ENCODE measurements around the gene THBS2. TPM values are rescaled to one million over a fixed set of nuclear protein-coding genes. Genes with fewer than 3 reads are reported as not detected.

THBS2 gene
- total and polyA plus RNA-seq, 4 experiments from 2014 or later, result 0.09 to 0.14 TPM; not detected in 2

DNA sequence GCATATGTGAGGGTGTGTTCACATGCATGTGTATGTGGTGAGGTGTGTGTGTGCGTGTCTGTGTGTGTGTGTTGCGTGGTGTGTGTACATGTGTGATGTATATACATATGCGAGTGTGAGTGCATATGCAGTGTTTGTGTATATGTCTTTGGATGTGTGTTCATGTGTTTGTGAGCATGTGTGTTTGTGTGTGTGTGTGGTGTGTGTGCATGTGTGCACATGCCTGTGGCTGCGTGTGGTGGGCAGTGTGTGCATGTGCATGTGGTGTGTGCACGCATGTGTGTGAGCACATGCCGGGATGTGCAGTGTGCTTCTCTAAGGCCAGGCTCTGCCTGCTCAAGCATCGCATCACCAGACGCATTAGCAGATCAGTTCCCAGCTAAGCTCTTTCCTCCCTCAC lies 5.7 kb downstream of the THBS2 start:
- intact Hi-C loops (cut with micrococcal nuclease), result no loop called here
- peaks cover 4 to 10% (median 7%) of the 10 kb centered on the region in 4 donors for H3K4me1 Mint-ChIP-seq
- Histone ChIP-seq H3K4me1 (ENCODE audit: insufficient read depth, low read length) (peaks cover 7% of the 10 kb centered on the region), H3K36me3 (ENCODE audit: insufficient read depth, low read length) (no peaks in the 10 kb centered on the region), H3K4me3 (ENCODE audit: low read length in 2 of 2) (no peak overlapping the region), H3K9me3 (ENCODE audit: control insufficient read depth in 1 of 2, low read length in 2 of 2) (no peaks in the 10 kb centered on the region), H3K27ac (ENCODE audit: low read depth, low read length) (no peak overlapping the region), H3K27me3 (ENCODE audit: insufficient read depth, low read length) (peaks cover 14% of the 10 kb centered on the region)
- no peaks in the 10 kb centered on the region for H3K36me3 Mint-ChIP-seq
- ChIA-PET CTCF (ENCODE audit: partially characterized antibody) (no interaction called here), POLR2A (ENCODE audit: partially characterized antibody) (no interaction called here)
- DNase-seq, result no peak
- H3K27ac Mint-ChIP-seq, result no peak overlapping the region
- H3K27me3 Mint-ChIP-seq, result peaks cover 20 to 23% of the 10 kb centered on the region in 2 donors
- no peaks in the 10 kb centered on the region for H3K9me3 Mint-ChIP-seq
- H3K4me3 Mint-ChIP-seq, result no peak overlapping the region

DNA sequence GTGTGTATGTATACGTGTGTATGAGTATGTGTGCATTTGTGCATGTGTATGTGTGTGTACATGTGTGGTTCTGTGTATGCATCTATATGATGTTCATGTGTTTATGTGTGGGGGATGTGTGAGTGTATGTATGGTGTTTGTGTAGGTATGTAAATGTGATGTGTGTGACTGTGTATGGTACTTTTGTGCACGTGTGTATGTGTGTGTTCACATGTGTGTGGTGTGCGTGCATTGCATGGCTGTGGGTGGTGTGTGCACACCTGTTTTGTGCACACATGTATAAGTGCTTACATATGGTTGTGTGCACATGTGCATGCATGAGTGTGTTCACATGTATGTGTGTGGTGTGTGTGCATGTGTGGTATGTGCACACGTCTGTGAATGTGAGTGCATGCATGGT lies 6.2 kb downstream of the THBS2 start:
- H3K4me3 ChIP-seq (ENCODE audit: low read length in 2 of 2), result no peak overlapping the region
- POLR2A ChIA-PET (ENCODE audit: partially characterized antibody), result no interaction called here

DNA sequence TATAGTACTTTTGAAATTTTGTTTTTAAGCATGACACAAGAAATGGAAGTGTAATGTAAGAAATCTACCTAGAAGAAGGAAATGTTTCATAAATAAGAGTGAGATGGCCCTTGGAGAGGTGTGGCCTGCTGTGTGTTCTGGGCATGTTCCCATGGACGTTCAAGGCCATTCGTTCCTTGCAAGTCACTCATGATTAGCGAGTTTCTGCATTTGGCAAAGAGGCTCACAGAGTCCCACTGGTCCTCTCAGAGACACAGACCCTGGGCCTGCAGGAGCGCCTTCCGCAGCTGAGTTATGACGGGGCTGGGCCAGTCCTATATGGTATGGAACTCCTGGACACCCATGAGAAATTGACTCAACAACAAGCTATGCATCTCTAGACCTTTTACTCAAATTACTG lies 7.2 kb downstream of the THBS2 start:
- Mint-ChIP-seq H3K4me1 (peaks cover 0 to 1% (median under 1%) of the 10 kb centered on the region in 4 donors), H3K27ac (no peak overlapping the region)
- CTCF ChIA-PET (ENCODE audit: partially characterized antibody), result no interaction called here

More for the DNA sequence above, 6.2 kb downstream of the THBS2 start:
- CTCF ChIA-PET (ENCODE audit: partially characterized antibody), result no interaction called here
- H3K4me1 ChIP-seq (ENCODE audit: insufficient read depth, low read length), result peaks cover 3% of the 10 kb centered on the region
- H3K27ac ChIP-seq (ENCODE audit: low read depth, low read length), result no peak overlapping the region
- no peaks in the 10 kb centered on the region for H3K36me3 Mint-ChIP-seq
- DNase-seq, result no peak
- intact Hi-C loops (cut with micrococcal nuclease), result no loop called here
- H3K9me3 Mint-ChIP-seq, result no peaks in the 10 kb centered on the region
- H3K27me3 Mint-ChIP-seq, result peaks cover 14 to 20% of the 10 kb centered on the region in 2 donors
- H3K9me3 ChIP-seq (ENCODE audit: control insufficient read depth in 1 of 2, low read length in 2 of 2), result no peaks in the 10 kb centered on the region
- H3K27ac Mint-ChIP-seq, result no peak overlapping the region
- H3K36me3 ChIP-seq (ENCODE audit: insufficient read depth, low read length), result no peaks in the 10 kb centered on the region
- peaks cover 2 to 4% (median 4%) of the 10 kb centered on the region in 4 donors for H3K4me1 Mint-ChIP-seq
- peaks cover 8% of the 10 kb centered on the region for H3K27me3 ChIP-seq (ENCODE audit: insufficient read depth, low read length)
- H3K4me3 Mint-ChIP-seq, result no peak overlapping the region

DNA sequence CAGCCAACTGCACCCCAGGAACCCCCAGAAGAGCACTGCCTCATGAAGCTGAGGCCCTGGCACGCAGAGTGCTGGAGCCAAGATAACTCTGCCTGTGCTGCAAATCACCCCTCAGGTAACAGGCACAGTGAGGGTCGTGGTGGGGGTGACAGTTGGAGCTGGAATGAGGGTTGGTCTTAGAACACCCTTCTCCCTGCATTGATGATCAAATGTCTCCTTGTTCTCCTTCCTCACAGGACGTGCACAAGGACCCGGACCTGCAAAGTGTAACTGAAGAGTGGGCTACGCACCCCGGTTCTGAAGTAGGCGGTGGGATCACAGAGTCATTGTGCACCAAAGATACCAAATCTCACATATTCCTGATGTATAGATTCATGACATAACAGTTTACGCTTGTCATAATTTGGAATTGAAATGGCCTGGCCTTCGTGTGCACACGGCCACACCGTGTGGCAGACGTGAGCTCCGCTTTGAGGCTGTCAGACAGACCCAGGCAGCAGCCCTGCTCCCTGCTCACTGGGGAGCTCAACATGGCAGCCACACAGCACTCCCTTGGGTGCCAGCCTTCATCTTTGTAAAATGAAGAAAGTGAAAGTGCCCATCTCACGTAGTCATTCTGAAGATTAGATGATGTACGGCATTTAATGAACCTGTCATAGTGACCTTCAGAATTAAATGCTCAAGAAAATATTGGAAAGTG lies 8.8 kb downstream of the THBS2 start:
- Histone ChIP-seq H3K36me3 (ENCODE audit: insufficient read depth, low read length) (no peaks in the 10 kb centered on the region), H3K27ac (ENCODE audit: low read depth, low read length) (no peak overlapping the region), H3K9me3 (ENCODE audit: control insufficient read depth in 1 of 2, low read length in 2 of 2) (no peaks in the 10 kb centered on the region), H3K4me1 (ENCODE audit: insufficient read depth, low read length) (no peaks in the 10 kb centered on the region), H3K27me3 (ENCODE audit: insufficient read depth, low read length) (no peaks in the 10 kb centered on the region), H3K4me3 (ENCODE audit: low read length in 2 of 2) (no peak overlapping the region)
- DNase-seq, result no peak
- no peak overlapping the region for H3K27ac Mint-ChIP-seq
- no peaks in the 10 kb centered on the region for H3K9me3 Mint-ChIP-seq
- H3K27me3 Mint-ChIP-seq, result no peaks in the 10 kb centered on the region
- peaks cover 0 to 1% (median 0%) of the 10 kb centered on the region in 4 donors for H3K4me1 Mint-ChIP-seq
- no peak overlapping the region for H3K4me3 Mint-ChIP-seq
- CTCF ChIA-PET (ENCODE audit: partially characterized antibody), result no interaction called here
- intact Hi-C loops (cut with micrococcal nuclease), result no loop called here
- no peaks in the 10 kb centered on the region for H3K36me3 Mint-ChIP-seq
- POLR2A ChIA-PET (ENCODE audit: partially characterized antibody), result no interaction called here

More for the DNA sequence above, 7.2 kb downstream of the THBS2 start:
- Mint-ChIP-seq H3K9me3 (no peaks in the 10 kb centered on the region), H3K4me3 (no peak overlapping the region), H3K27me3 (peaks cover 7 to 12% of the 10 kb centered on the region in 2 donors), H3K36me3 (no peaks in the 10 kb centered on the region)
- Histone ChIP-seq H3K4me1 (ENCODE audit: insufficient read depth, low read length) (no peaks in the 10 kb centered on the region), H3K36me3 (ENCODE audit: insufficient read depth, low read length) (no peaks in the 10 kb centered on the region), H3K9me3 (ENCODE audit: control insufficient read depth in 1 of 2, low read length in 2 of 2) (no peaks in the 10 kb centered on the region), H3K4me3 (ENCODE audit: low read length in 2 of 2) (no peak overlapping the region), H3K27me3 (ENCODE audit: insufficient read depth, low read length) (peaks cover 3% of the 10 kb centered on the region), H3K27ac (ENCODE audit: low read depth, low read length) (no peak overlapping the region)
- intact Hi-C loops (cut with micrococcal nuclease), result no loop called here
- no peak for DNase-seq
- POLR2A ChIA-PET (ENCODE audit: partially characterized antibody), result no interaction called here

DNA sequence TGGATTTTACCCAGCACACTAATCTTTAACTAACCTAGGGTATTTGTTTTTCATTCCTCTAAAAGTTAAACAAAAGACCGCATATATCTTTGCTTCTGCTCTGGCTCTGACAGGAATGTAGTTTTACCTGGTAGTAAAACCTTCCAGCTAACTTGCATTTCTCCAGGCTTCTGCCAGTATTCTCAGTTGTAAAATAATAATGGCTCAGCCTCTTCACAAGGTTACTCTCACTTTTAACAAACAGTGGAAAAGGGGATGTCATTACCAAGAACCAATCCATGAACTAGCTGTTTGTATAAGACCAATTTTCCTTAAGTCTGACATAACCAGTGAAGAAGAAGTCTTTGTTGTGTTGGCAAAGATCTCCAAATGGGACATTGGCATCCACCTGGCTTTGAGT lies 10.0 kb downstream of the THBS2 start:
- Mint-ChIP-seq H3K27me3 (peaks cover 0 to 3% of the 10 kb centered on the region in 2 donors), H3K4me1 (peaks cover 0 to 1% (median 0%) of the 10 kb centered on the region in 4 donors), H3K4me3 (no peak overlapping the region), H3K27ac (peak overlapping the region in 2 of 7 donors; percentile 35 to 43), H3K36me3 (no peaks in the 10 kb centered on the region), H3K9me3 (no peaks in the 10 kb centered on the region)
- Histone ChIP-seq H3K9me3 (ENCODE audit: control insufficient read depth in 1 of 2, low read length in 2 of 2) (no peaks in the 10 kb centered on the region), H3K4me3 (ENCODE audit: low read length in 2 of 2) (no peak overlapping the region), H3K36me3 (ENCODE audit: insufficient read depth, low read length) (no peaks in the 10 kb centered on the region), H3K4me1 (ENCODE audit: insufficient read depth, low read length) (no peaks in the 10 kb centered on the region), H3K27me3 (ENCODE audit: insufficient read depth, low read length) (no peaks in the 10 kb centered on the region), H3K27ac (ENCODE audit: low read depth, low read length) (no peak overlapping the region)
- intact Hi-C loops (cut with micrococcal nuclease), result no loop called here
- no peak for DNase-seq
- ChIA-PET CTCF (ENCODE audit: partially characterized antibody) (no interaction called here), POLR2A (ENCODE audit: partially characterized antibody) (no interaction called here)

DNA sequence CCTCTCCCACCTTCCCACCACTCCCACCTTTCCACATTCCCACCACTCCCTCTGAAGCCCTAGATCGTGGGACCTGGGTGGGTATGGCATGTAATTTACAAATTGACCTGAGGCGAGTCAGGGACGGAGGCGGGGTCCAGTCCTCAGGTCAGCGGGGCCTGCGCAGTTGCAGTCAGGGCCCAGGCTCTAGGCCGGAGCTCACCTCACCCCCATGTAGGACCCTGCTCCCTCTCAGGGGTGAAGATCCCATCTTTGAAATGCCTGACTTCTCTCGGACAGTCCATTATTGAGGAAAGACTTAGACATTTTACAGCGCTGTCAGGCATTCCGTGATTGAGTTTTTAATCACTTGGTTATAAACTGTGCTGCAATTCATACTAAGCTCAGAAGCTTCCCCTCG lies 10.5 kb downstream of the THBS2 start:
- Histone ChIP-seq H3K4me3 (ENCODE audit: low read length in 2 of 2) (no peak overlapping the region), H3K9me3 (ENCODE audit: control insufficient read depth in 1 of 2, low read length in 2 of 2) (no peaks in the 10 kb centered on the region), H3K27ac (ENCODE audit: low read depth, low read length) (no peak overlapping the region), H3K4me1 (ENCODE audit: insufficient read depth, low read length) (no peaks in the 10 kb centered on the region), H3K36me3 (ENCODE audit: insufficient read depth, low read length) (no peaks in the 10 kb centered on the region), H3K27me3 (ENCODE audit: insufficient read depth, low read length) (no peaks in the 10 kb centered on the region)
- peak overlapping the region in 1 of 7 donors; percentile 43 for H3K27ac Mint-ChIP-seq
- no peak overlapping the region for H3K4me3 Mint-ChIP-seq
- H3K9me3 Mint-ChIP-seq, result no peaks in the 10 kb centered on the region
- H3K4me1 Mint-ChIP-seq, result peaks cover 0 to 1% (median 0%) of the 10 kb centered on the region in 4 donors
- intact Hi-C loops (cut with micrococcal nuclease), result no loop called here
- no peak for DNase-seq
- H3K27me3 Mint-ChIP-seq, result peaks cover 0 to 3% of the 10 kb centered on the region in 2 donors
- CTCF ChIA-PET (ENCODE audit: partially characterized antibody), result no interaction called here
- no peaks in the 10 kb centered on the region for H3K36me3 Mint-ChIP-seq
- POLR2A ChIA-PET (ENCODE audit: partially characterized antibody), result no interaction called here

DNA sequence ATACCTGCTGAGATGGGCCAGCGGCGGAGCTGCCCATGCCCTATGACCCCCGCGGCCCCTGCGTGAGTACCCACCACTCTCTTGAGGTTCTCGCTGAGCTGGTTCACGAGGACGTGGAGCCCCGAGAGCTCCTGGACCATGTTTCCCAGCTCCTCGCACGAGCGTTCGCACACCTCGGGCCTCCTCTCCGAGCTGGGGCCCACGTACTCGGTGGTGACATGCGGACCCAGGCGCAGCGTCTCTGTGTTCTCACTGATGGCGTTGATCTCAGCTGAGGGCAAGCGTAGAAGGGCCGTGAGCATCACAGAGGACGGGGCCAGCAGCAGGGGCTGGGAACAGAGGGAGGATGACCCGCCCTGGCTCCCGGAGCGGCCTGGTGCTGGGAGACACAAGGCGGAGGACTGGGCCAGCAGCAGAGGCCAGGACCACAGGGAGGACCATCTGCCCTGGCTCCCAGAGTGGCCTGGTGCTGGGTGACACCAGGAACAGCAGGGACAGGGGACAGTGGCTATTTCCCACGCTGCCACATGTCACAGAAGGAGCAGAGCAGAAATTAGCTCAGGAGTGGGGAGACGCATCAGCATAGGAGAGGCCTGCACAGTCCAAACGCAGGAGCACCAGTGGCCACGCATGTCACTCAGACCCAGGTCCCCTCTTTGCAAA lies 11.8 kb downstream of the THBS2 start:
- H3K4me3 Mint-ChIP-seq, result no peak overlapping the region

More for the DNA sequence above, 11.8 kb downstream of the THBS2 start:
- H3K27me3 ChIP-seq (ENCODE audit: insufficient read depth, low read length), result no peaks in the 10 kb centered on the region
- H3K4me1 ChIP-seq (ENCODE audit: insufficient read depth, low read length), result no peaks in the 10 kb centered on the region
- Mint-ChIP-seq H3K27ac (no peak overlapping the region), H3K9me3 (no peaks in the 10 kb centered on the region), H3K36me3 (no peaks in the 10 kb centered on the region), H3K4me1 (no peaks in the 10 kb centered on the region), H3K27me3 (peaks cover 0 to 3% of the 10 kb centered on the region in 2 donors)
- intact Hi-C loops (cut with micrococcal nuclease), result no loop called here
- CTCF ChIA-PET (ENCODE audit: partially characterized antibody), result no interaction called here
- no peak overlapping the region for H3K27ac ChIP-seq (ENCODE audit: low read depth, low read length)
- DNase-seq, result no peak
- H3K36me3 ChIP-seq (ENCODE audit: insufficient read depth, low read length), result no peaks in the 10 kb centered on the region
- H3K4me3 ChIP-seq (ENCODE audit: low read length in 2 of 2), result no peak overlapping the region
- POLR2A ChIA-PET (ENCODE audit: partially characterized antibody), result interaction anchor here (1.2 kb wide), 1 partner anchor 27 kb away, joined by 4 read pairs; no protein-coding TSS in a partner anchor
- no peaks in the 10 kb centered on the region for H3K9me3 ChIP-seq (ENCODE audit: control insufficient read depth in 1 of 2, low read length in 2 of 2)
